H1 (cell line): Measurements from ENCODE around the gene VSTM2L. TPM values are rescaled to one million over a fixed set of nuclear protein-coding genes. Genes with fewer than 3 reads are reported as not detected.

ENCODE experiments used
- CTCF ChIA-PET: fragments of 300-600 bp; sonication (Branson Sonifier 250); formaldehyde crosslinking; loops from one replicate; lab custom pipeline; 2021; ENCODE audit not compliant: partially characterized antibody; lab: Charles Lee
- POLR2A ChIA-PET: fragments of 300-600 bp; sonication (Branson Sonifier 250); formaldehyde crosslinking; loops from one replicate; lab custom pipeline; 2021; ENCODE audit warnings: inconsistent platforms; ENCODE audit not compliant: partially characterized antibody; lab: Charles Lee
- DNase-seq, 2 experiments: peaks; one replicate each; pipeline versions ENCODE4 v3.0.0 to v3.0.0-alpha.2; 2010 to 2022; ENCODE audit warnings: low spot score in 2 of 2, low read depth in 1 of 2, mixed read lengths in 1 of 2
- FAIRE-seq: peaks from 2 replicates; lab custom pipeline; 2011; peaks lifted over from hg19 to GRCh38; lab: Jason Lieb, UNC
- H2AFZ ChIP-seq: 2 replicates; pipeline ENCODE4 v1.8.1; 2012; ENCODE audit warnings: low read length, inconsistent platforms
- H2AK5ac ChIP-seq: 2 replicates; pipeline ENCODE4 v1.6.1; 2013; ENCODE audit warnings: low read depth, low read length
- H2BK120ac ChIP-seq: replicated peaks from 2 replicates; pipeline ENCODE3; 2013; ENCODE audit warnings: low read depth, low read length, inconsistent platforms
- H2BK12ac ChIP-seq: 2 replicates; pipeline ENCODE4 v1.6.1; 2013; ENCODE audit warnings: low read depth, low read length
- H2BK15ac ChIP-seq: 2 replicates; pipeline ENCODE4 v1.6.1; 2013; ENCODE audit warnings: low read length
- H2BK20ac ChIP-seq: 2 replicates; pipeline ENCODE4 v1.6.1; 2013; ENCODE audit warnings: low read length
- H2BK5ac ChIP-seq: 2 replicates; pipeline ENCODE4 v1.6.1; 2013; ENCODE audit warnings: low read depth, low read length
- H3K14ac ChIP-seq: 2 replicates; pipeline ENCODE4 v1.6.1; 2013; ENCODE audit warnings: inconsistent platforms; ENCODE audit not compliant: insufficient read length
- H3K18ac ChIP-seq: 2 replicates; pipeline ENCODE4 v1.6.1; 2013; ENCODE audit warnings: low read length; ENCODE audit errors: extremely low read depth
- H3K23ac ChIP-seq: 2 replicates; pipeline ENCODE4 v1.6.1; 2013; ENCODE audit warnings: inconsistent platforms; ENCODE audit not compliant: insufficient read length
- H3K23me2 ChIP-seq: 2 replicates; pipeline ENCODE4 v1.6.1; 2013; ENCODE audit warnings: low read depth, low read length
- H3K27ac ChIP-seq: 2 replicates; pipeline ENCODE4 v1.6.1; 2011; ENCODE audit warnings: low read depth, low read length, inconsistent platforms
- H3K27me3 ChIP-seq, 4 experiments: replicated peaks in 1 of 4; 1 replicate in 1 of 4; 2 replicates in 3 of 4; pipeline versions ENCODE4 v1.6.1 to v1.8.1; 2011 to 2013; ENCODE audit warnings: low read length in 3 of 4, mild to moderate bottlenecking in 3 of 4, inconsistent platforms in 2 of 4, mixed read lengths in 2 of 4, moderate library complexity in 1 of 4; ENCODE audit not compliant: control insufficient read depth in 3 of 4, insufficient read depth in 3 of 4; ENCODE audit errors: extremely low read depth in 1 of 4
- H3K36me3 ChIP-seq, 4 experiments: 2 replicates each; pipeline versions ENCODE4 v1.6.1 to v1.8.1; 2011 to 2013; ENCODE audit warnings: mild to moderate bottlenecking in 4 of 4, low read length in 3 of 4, moderate library complexity in 2 of 4, control low read depth in 1 of 4, inconsistent platforms in 1 of 4; ENCODE audit not compliant: insufficient read depth in 4 of 4, control insufficient read depth in 2 of 4
- H3K4ac ChIP-seq: replicated peaks from 2 replicates; pipeline ENCODE3; 2013; ENCODE audit warnings: low read length, low read depth, mixed read lengths, inconsistent platforms; ENCODE audit not compliant: insufficient read length
- H3K4me1 ChIP-seq, 4 experiments: replicated peaks in 1 of 4; 1 replicate in 1 of 4; 2 replicates in 3 of 4; pipeline versions ENCODE4 v1.6.1 to v1.8.1; 2011 to 2013; ENCODE audit warnings: low read length in 3 of 4, inconsistent platforms in 2 of 4, mixed read lengths in 1 of 4; ENCODE audit not compliant: insufficient read depth in 4 of 4, control insufficient read depth in 3 of 4
- H3K4me2 ChIP-seq, 2 experiments: 2 replicates each; pipeline versions ENCODE4 v1.6.1 to v1.8.1; 2011 to 2013; ENCODE audit warnings: low read depth in 2 of 2, low read length in 2 of 2, control low read depth in 1 of 2, inconsistent platforms in 1 of 2, mild to moderate bottlenecking in 1 of 2; ENCODE audit not compliant: insufficient read depth in 1 of 2
- H3K4me3 ChIP-seq, 4 experiments: fragments of 200-600, 300-600 bp in 1 of 4; sonication (generic), shearing (Covaris generic), sonication (Bioruptor Twin) in 1 of 4; 2 replicates each; pipeline versions ENCODE4 v1.5.1 to v1.8.1; 2011 to 2016; ENCODE audit warnings: low read length in 4 of 4, low read depth in 3 of 4, control low read depth in 2 of 4, inconsistent platforms in 2 of 4, mild to moderate bottlenecking in 2 of 4, mixed read lengths in 1 of 4, moderate library complexity in 1 of 4; ENCODE audit not compliant: insufficient read depth in 2 of 4; ENCODE audit errors: extremely low read depth in 1 of 4
- H3K56ac ChIP-seq: replicated peaks from 2 replicates; pipeline ENCODE3; 2013; ENCODE audit warnings: low read depth, mild to moderate bottlenecking, mixed read lengths, low read length, inconsistent platforms; ENCODE audit not compliant: insufficient read length
- H3K79me1 ChIP-seq: 2 replicates; pipeline ENCODE4 v1.6.1; 2013; ENCODE audit warnings: low read depth, low read length, control low read depth
- H3K79me2 ChIP-seq, 2 experiments: 2 replicates each; pipeline versions ENCODE4 v1.6.1 to v1.8.1; 2012 to 2013; ENCODE audit warnings: low read length in 2 of 2, mild to moderate bottlenecking in 2 of 2, inconsistent platforms in 1 of 2; ENCODE audit not compliant: insufficient read depth in 2 of 2, control insufficient read depth in 1 of 2
- H3K9ac ChIP-seq, 4 experiments: replicated peaks in 1 of 4; 1 replicate in 1 of 4; 2 replicates in 3 of 4; pipeline versions ENCODE4 v1.6.1 to v1.8.1; 2011 to 2013; ENCODE audit warnings: low read depth in 3 of 4, low read length in 3 of 4, control low read depth in 2 of 4, mild to moderate bottlenecking in 2 of 4, moderate library complexity in 2 of 4, inconsistent platforms in 1 of 4; ENCODE audit errors: extremely low read depth in 1 of 4
- H3K9me3 ChIP-seq, 2 experiments: 2 replicates each; pipeline versions ENCODE4 v1.6.1 to v1.8.1; 2012 to 2013; ENCODE audit warnings: mild to moderate bottlenecking in 2 of 2, moderate library complexity in 2 of 2, control low read depth in 1 of 2, inconsistent platforms in 1 of 2, low read depth in 1 of 2, low read length in 1 of 2, mixed read lengths in 1 of 2; ENCODE audit not compliant: insufficient read depth in 2 of 2
- H4K20me1 ChIP-seq, 2 experiments: replicated peaks in 1 of 2; 2 replicates each; pipeline versions ENCODE3 to v1.8.1; 2011 to 2013; ENCODE audit warnings: inconsistent platforms in 2 of 2, low read length in 2 of 2, mild to moderate bottlenecking in 1 of 2; ENCODE audit not compliant: insufficient read depth in 2 of 2, control insufficient read depth in 1 of 2
- H4K5ac ChIP-seq: 2 replicates; pipeline ENCODE4 v1.6.1; 2013; ENCODE audit warnings: low read length, low read depth, mixed read lengths, inconsistent platforms; ENCODE audit not compliant: insufficient read length
- H4K8ac ChIP-seq: 2 replicates; pipeline ENCODE4 v1.8.0; 2013; ENCODE audit warnings: mild to moderate bottlenecking, moderate library complexity, low read length, inconsistent platforms; ENCODE audit not compliant: insufficient read depth; ENCODE audit errors: extremely low read depth
- H4K91ac ChIP-seq: replicated peaks from 2 replicates; pipeline ENCODE3; 2013; ENCODE audit warnings: low read length, mixed read lengths, inconsistent platforms; ENCODE audit not compliant: insufficient read length
- ASH2L ChIP-seq: fragments of 200-600, 300-600 bp; sonication (generic); IDR thresholded peaks from one replicate; pipeline ENCODE4 v1.7.1; 2017; ENCODE audit warnings: low read length
- CHD2 ChIP-seq: IDR thresholded peaks from 2 replicates; pipeline ENCODE4 v1.6.1; 2012; ENCODE audit warnings: low read length, improper control_type of control experiment
- FOSL1 ChIP-seq: IDR thresholded peaks from 2 replicates; pipeline ENCODE4 v1.6.1; 2011; ENCODE audit warnings: mild to moderate bottlenecking, low read depth, low read length, moderate library complexity; ENCODE audit not compliant: insufficient read depth
- NRF1 ChIP-seq: IDR thresholded peaks from 2 replicates; pipeline ENCODE4 v1.6.1; 2011; ENCODE audit warnings: mild to moderate bottlenecking, low read depth, low read length, improper control_type of control experiment
- POU5F1 ChIP-seq: IDR thresholded peaks from 2 replicates; pipeline ENCODE4 v1.6.1; 2011; ENCODE audit warnings: low read depth, mild to moderate bottlenecking, low read length, moderate library complexity
- RFX5 ChIP-seq: IDR thresholded peaks from 2 replicates; pipeline ENCODE4 v1.6.1; 2011; ENCODE audit warnings: low read depth, low read length, improper control_type of control experiment, borderline replicate concordance
- RNF2 ChIP-seq: fragments of 200-900, 300-1000 bp; sonication (generic); IDR thresholded peaks from 2 replicates; pipeline ENCODE4 v1.7.1; 2016; ENCODE audit warnings: borderline replicate concordance, low read depth, mild to moderate bottlenecking, antibody characterized with exemption, low read length; ENCODE audit not compliant: poor library complexity, severe bottlenecking; ENCODE audit errors: missing control alignments
- RXRA ChIP-seq: IDR thresholded peaks from 2 replicates; pipeline ENCODE4 v1.6.1; 2011; ENCODE audit warnings: low read depth, mild to moderate bottlenecking, low read length, moderate library complexity; ENCODE audit not compliant: insufficient read depth
- WGBS, 2 experiments: shearing (Covaris generic) in 1 of 2; methylation state at CpG; one replicate each; pipeline versions ENCODE4 v1.1.6 to v1.1.7; 2013 to 2015; ENCODE audit warnings: low lambda C conversion rate in 2 of 2, mixed read lengths in 2 of 2, inconsistent platforms in 1 of 2, low coverage in 1 of 2, missing lambda C conversion rate in 1 of 2; ENCODE audit not compliant: insufficient replicate concordance in 2 of 2, insufficient coverage in 1 of 2, insufficient read length in 1 of 2; ENCODE audit errors: extremely low coverage in 1 of 2, missing lambda C conversion rate in 1 of 2; 5-methylcytosine and 5-hydroxymethylcytosine counted together
- polyA plus RNA-seq, 7 experiments: library from polyadenylated mRNA; depleted of rRNA in 3 of 7; stranded (reverse) in 5 of 7; unstranded in 2 of 7; fragments of >200 nt in 5 of 7; fragments of 200-250 nt in 2 of 7; gene quantifications; 1 replicate in 5 of 7; 2 replicates in 1 of 7; 4 replicates in 1 of 7; pipeline versions ENCODE4 v1.2.1 to v1.2.3, GENCODE V29; 2011 to 2013; ENCODE audit warnings: missing spikeins in 2 of 7, mixed read lengths in 2 of 7
- total RNA-seq: library from RNA; stranded (reverse); fragmentation: NEBNext Ultra II Directional; extraction: Animal tissue kit (Norgen Biotek cat#: 25700); gene quantifications from 2 replicates; pipeline ENCODE4 v1.2.1, GENCODE V29; 2021
- TF ChIP-seq, protein P1 (sequence below): IDR thresholded peaks from 2 replicates; pipeline ENCODE4 v1.6.1; 2012; ENCODE audit warnings: low read length, inconsistent platforms

The VSTM2L gene
- total and polyA plus RNA-seq, 2 of the 8 experiments (the other 6 are each of a cell fraction or from before 2014, with no cell fraction given): 1.3 to 3.2 TPM

DNA sequence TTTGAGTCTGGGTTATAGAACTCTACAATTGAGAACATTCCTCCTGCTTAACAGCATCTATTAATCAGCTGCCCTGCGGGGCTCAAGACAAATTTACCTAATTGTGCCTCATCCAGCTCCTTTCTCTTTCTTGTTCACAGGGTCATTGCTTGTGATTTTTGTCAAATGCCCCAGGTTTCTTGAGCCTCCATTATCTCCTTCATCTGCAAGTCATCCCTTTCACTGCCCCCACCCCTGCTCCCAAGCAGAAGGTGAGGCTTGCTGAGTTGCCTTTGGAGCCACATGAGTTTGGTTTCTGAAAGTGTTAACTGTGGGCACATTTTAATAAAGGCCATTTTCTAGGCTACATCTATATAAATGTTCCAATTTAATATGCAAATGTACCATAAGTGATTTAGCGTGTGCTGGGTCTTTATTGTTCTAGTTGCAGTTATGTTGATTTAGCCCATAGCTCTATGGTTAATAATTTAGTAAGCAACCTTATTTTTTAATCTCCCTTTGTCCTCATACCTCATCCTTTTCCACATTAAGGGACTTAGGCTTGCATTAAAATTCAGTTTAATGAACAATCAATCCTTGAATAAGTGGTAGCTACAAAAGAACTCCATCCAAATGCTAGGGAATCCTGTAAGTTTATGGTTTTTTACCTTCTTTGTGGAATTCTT lies 56.1 kb downstream of the VSTM2L start:
- H3K23me2 ChIP-seq: no peaks in the 10 kb centered on the region
- no peaks in the 10 kb centered on the region for H3K79me2 ChIP-seq
- WGBS, 2 experiments: 90% methylated on average over 2 of the region's 2 CpGs; no CpG with 5 or more reads in 1 of the 2 experiments
- H3K4me3 ChIP-seq: no peak overlapping the region
- H3K56ac ChIP-seq: no peak overlapping the region
- H2BK20ac ChIP-seq: no peak overlapping the region
- no peak overlapping the region for H2BK120ac ChIP-seq
- no peaks in the 10 kb centered on the region for H4K20me1 ChIP-seq
- no peak overlapping the region for H2AK5ac ChIP-seq
- H4K91ac ChIP-seq: no peak overlapping the region
- POLR2A ChIA-PET: no interaction called here
- H3K18ac ChIP-seq: no peak overlapping the region
- no peak overlapping the region for H3K14ac ChIP-seq
- no peak overlapping the region for H2AFZ ChIP-seq
- FAIRE-seq (no peak), DNase-seq (peak in 1 of 2 experiments; percentile 19)
- H2BK12ac ChIP-seq: no peak overlapping the region
- no peak overlapping the region for H3K4me2 ChIP-seq
- no peak overlapping the region for H2BK5ac ChIP-seq
- H3K36me3 ChIP-seq: no peaks in the 10 kb centered on the region
- H3K4ac ChIP-seq: no peak overlapping the region
- H3K23ac ChIP-seq: no peak overlapping the region
- H3K9ac ChIP-seq: no peak overlapping the region
- no peaks in the 10 kb centered on the region for H3K27me3 ChIP-seq
- no peak overlapping the region for H4K8ac ChIP-seq
- H3K9me3 ChIP-seq: no peaks in the 10 kb centered on the region
- no peak overlapping the region for H4K5ac ChIP-seq
- H2BK15ac ChIP-seq: no peak overlapping the region
- CTCF ChIA-PET: interaction anchor here (0.9 to 1.3 kb wide), 5 partner anchors 10 to 394 kb away, joined by 3 to 5 read pairs (median 4); no protein-coding TSS in a partner anchor
- H3K4me1 ChIP-seq: no peaks in the 10 kb centered on the region
- H3K79me1 ChIP-seq: no peaks in the 10 kb centered on the region
- no peak overlapping the region for H3K27ac ChIP-seq
- no peak for TF ChIP-seq NRF1
- TF ChIP-seq RNF2: no peak
- no peak for TF ChIP-seq FOSL1
- TF ChIP-seq, protein P1, sequence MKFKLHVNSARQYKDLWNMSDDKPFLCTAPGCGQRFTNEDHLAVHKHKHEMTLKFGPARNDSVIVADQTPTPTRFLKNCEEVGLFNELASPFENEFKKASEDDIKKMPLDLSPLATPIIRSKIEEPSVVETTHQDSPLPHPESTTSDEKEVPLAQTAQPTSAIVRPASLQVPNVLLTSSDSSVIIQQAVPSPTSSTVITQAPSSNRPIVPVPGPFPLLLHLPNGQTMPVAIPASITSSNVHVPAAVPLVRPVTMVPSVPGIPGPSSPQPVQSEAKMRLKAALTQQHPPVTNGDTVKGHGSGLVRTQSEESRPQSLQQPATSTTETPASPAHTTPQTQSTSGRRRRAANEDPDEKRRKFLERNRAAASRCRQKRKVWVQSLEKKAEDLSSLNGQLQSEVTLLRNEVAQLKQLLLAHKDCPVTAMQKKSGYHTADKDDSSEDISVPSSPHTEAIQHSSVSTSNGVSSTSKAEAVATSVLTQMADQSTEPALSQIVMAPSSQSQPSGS: no peak
- no peak for TF ChIP-seq POU5F1
- TF ChIP-seq RXRA: no peak
- no peak for TF ChIP-seq CHD2
- no peak for TF ChIP-seq RFX5
- no peak for TF ChIP-seq ASH2L
